Activated CD4-positive, alpha-beta T cell treated with anti-CD3 and anti-CD28 coated beads for 1 hour (primary cell): Measurements from ENCODE around the gene CPD.

ENCODE experiments used
- DNase-seq: peaks from one replicate; pipeline ENCODE4 v3.0.0-alpha.2; 2020

The CPD gene

GRCh38 chr17:30357476-30357875 lies 21.3 kb upstream of the CPD start:
- DNase-seq: no peak

GRCh38 chr17:30358055-30358760 lies 20.5 kb upstream of the CPD start:
- no peak for DNase-seq

DNA sequence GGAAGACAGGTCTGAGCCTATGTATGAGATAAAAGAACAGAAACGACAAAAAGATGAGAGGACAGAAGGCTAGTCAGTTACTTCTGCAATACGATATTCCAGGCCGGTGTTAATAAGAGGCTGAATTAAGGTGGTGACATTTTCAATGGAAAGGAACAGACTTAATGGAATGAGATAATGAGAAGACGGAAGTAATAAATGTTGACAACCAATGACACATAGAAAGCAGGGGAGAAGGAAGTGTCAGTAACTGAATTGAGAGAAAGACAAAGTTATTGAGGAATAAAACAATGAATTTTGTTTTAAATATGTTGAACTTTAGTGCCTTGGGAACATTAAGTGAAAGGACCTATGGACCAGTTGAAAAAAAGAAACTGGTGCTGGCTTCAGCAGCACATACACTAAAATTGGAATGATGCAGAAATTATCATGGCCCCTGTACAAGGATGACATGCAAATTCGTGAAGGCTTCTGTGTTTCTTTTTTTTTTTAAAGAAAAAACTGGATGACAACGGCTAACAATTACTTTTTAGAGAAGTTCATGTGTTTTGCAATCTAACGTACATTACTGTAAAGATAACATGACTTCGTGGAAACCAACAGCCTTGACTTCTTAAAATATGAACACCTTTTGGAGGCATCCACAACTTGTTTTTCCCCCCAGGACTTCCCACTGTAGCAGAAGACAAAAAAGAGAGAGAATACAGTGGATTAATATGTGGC lies 18.5 kb upstream of the CPD start:
- DNase-seq: no peak

GRCh38 chr17:30361766-30362279 lies 16.9 kb upstream of the CPD start:
- no peak for DNase-seq

DNA sequence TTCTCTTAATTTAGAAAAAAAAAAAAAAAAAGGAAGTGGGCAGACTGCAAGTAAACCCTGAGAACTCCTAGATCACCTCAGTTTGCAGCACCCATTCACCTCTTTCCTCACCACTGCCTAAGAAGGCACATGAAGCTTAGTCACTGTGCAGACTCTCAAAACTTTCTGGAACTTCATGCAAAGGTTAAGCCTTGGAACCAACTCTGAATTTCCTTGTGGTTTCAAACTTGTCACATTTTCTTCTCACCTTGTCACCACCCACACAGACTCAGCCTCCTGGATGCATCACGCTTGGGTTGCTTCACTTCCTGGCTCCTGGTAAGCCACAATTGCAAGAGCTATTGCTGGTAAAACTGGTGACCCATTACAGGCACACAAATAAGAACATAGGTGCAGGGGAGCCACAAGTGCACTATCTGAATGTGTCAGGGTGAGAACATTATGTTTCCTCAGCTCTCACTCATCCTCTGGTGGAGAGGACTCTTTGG lies 15.0 kb upstream of the CPD start:
- peak; percentile 55 for DNase-seq

DNA sequence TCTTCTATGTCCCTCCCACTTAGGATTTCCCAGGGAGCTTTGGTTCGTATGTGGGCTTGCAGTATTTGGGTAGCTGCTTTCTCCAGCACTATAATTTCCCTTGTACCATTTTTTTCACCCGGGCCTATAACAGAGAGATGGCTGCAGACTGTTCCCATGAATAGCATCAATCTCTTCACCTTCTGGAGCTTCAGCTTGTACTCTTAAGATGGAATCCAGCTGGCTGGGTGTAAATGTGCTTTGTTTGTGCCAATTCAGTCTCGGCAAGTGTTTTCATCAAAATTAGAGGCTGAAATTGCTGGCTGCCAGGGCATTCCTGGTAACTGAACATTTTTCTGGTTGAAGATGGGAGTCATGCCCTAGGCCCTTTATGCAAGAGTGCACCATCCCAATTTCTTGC lies 12.2 kb upstream of the CPD start:
- DNase-seq: no peak

- DNase-seq: no peak
Observed at GRCh38 chr17:30368912-30369720, 9.6 kb upstream of the CPD start.

DNA sequence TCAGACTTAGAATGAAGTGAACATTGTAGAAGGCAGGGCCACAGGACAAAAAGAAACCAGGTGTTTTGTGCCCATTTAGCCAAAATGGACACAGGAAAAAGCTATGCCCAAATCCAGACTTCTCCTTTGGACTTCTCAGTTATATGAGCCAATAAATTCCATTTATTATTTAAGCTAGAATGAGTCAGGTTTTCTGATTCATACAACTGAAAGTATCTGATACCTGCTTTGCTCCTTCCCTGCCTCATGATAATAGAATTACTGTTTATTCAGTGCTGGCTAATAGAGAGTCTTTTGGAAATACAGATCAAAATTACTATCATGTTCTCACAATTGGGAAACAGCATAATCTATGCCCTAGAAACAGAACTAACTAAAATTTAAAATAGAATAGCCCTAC lies 8.7 kb upstream of the CPD start:
- no peak for DNase-seq

DNA sequence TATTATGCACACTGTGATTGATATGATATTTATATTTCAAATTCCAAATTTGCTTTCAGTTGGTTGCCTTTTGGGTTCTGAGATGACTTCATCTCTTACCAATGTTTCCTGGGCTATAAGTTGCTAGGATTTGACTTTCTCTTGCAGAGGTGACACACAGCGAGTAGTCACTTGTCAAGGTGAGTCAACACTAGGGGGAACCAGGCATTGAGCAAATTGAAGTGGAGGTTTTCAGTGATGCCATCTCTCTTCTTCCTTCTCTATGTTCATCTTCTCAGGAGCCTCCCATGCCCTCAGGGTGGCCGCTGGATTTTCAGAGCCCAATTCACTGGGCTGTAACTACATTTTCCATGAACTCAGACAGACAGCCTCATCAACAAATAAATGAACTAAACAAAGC lies 6.0 kb upstream of the CPD start:
- no peak for DNase-seq

DNA sequence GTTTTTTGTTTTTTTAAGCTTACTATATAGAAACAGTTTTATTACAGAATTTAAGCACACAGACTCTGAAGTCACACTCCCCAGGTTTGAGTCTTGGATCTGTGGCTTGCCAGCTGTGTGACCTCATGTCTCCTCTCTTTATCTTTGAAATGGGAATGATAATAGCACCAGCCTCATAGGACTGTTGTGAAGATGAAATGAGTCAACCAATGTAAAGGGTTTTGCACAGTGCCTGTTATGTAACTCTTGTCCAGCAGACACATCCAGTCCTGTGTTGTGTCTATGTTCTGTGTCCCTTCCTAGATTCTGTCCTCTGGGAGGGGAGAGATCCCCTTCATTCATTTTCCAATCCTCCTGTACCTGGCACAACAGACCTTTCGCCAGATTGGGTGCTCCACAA lies 3.1 kb upstream of the CPD start:
- no peak for DNase-seq

- DNase-seq: no peak
Observed at GRCh38 chr17:30376621-30377452, 1.9 kb upstream of the CPD start.

DNA sequence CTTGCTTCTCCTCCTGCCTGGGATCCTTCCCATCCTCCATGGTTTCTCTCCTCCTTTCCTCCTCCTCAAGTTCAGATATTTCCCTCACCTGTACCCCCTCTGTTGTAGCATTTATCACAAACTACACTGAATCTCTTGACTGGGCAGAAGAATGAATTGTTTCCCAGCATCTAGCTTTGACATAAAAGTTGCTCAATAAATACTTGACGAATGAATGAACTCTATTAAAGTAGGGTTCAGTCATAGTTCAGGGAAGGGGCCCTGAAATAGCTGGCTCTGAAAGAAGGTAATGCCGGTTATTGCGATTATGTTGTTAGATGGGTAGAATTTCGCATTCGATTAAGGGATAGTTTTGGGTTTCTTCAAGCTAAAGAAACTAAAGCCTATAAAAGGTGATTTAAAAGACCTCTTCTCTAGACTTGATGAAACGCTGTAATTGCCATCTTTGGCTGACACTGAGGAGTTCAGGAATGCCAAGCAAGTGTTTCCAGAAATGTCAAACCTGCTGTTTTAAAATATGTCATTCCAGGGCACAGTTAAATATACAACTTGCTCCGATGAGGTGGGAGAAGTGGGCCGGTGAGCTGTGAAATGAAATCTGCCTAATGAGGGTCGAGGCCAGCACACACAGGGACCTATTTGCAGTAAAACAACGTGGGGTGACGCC lies 1.0 kb upstream of the CPD start:
- no peak for DNase-seq

DNA sequence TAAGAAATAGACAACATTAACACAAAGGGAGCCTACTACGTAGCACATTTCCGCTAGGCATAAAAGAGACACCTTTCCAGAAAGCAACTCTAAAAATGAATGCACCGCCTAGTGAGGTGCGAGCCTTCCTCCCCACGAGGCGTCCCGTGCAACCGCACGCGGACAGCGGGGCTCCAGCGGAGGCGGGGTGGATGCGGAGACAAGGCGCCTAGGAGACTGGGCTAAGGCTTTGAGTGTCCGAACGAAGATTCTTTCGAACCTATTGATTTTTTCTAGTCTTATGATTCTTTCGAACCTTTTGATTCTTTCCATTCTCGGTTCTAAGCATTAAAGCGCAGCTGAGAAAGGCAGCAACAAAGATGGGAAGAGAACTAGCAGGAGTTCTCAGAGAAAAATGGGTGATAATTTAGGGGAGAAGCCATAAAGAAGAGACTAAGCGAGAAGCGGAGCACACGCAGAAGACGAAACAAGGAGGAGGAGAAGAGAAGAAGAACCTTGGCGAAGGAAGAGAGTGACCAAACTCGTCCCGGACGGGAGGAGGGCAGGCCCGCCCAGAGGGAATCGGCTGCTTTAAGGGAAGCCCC lies 394 bp upstream of the CPD start:
- DNase-seq: peak; percentile 38

GRCh38 chr17:30379303-30379902 lies 676 bp downstream of the CPD start:
- no peak for DNase-seq

DNA sequence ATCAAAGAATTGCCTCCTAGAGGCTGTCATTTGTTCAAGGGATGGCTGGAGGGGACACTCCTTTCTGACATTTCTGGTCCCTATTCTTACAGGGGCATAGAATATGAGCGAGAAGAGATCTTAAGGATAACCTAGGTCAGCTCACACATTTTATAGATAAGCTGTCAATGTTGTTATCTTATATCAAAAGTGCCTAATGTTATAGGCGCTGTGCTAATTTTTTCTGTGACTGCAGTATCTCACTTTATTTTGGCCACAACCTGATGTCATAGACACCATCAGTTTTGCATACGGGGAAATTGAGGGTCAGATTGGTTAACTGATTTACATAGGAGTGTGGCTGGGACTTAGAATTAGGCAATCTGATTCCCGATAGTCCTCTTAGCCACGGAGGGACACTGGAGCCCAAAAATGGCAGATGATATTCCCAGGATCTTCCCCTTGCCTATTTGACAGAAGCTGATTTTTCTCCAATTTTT lies 1.2 kb downstream of the CPD start:
- DNase-seq: no peak

GRCh38 chr17:30380643-30381339 lies 2.1 kb downstream of the CPD start:
- DNase-seq: no peak

DNA sequence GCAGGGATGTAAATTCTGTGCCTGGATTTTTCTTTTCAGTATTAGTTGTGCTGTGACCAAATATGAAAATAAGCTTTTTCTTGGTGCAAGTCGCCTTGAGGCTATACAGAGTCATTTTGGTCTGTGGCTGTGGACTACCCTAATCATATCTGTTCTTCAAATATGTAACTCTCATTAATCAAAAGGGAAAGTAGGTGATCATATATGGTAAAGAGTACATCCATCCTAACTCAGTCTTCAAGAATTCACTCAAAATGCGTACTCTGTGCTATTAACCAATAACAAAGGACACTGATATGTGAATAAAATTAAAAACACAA lies 2.6 kb downstream of the CPD start:
- DNase-seq: no peak

- no peak for DNase-seq
Observed at GRCh38 chr17:30382345-30382744, 3.6 kb downstream of the CPD start.

DNA sequence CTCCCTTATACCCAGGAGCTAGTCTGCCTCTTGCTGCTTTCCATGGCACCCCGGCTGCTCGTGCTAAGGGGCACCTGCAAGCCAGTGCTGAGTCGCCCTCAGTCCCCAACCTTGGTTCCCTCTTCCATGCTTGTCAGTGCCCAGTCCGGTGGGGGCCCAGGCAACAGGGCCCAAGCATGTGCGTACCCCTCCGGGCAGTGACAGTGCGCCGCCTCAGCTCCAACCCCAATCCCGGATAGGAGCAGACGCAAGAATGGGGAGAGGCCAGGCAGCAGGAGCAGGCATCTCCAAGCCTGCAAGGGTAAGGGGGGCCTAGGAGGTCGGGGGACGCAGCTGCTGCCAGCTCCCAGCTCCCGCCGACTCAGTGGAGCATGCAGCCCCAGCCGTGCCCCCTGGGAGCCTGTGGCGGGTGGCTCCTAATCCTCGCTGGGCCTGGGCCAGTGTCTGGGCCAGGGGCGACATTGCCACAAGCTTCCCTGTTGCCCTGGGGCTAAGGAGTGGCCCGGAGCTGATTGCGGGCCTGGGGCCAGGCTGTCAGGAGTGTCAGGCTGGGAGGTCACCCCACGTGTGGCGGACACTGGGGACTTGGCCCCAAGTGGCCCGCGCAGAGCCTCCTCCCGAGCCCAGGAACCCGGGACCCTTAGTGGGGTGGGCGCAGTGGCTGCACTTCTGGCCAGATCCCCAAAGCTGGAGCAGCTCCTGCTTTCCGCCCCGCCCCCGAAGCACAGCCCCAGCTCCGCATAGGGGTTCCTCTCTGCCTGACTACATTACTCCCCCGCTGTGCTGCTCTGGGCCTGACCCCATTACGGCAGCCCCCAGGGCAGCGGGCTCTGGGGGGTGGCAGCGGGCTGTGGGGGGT lies 9.8 kb downstream of the CPD start:
- DNase-seq: no peak
